CD4-positive, alpha-beta T cell treated with Interferon gamma for 1 hour (primary cell): ENCODE data around the gene MKRN2.
"Not testable (repeated sequence)": the region's sequence is repeated elsewhere in the genome, so short reads cannot be mapped to it uniquely, and the experiment has no call there.

Source experiments
- DNase-seq: peaks from one replicate; pipeline ENCODE4 v3.0.0-alpha.2; 2020

Gene MKRN2

DNA sequence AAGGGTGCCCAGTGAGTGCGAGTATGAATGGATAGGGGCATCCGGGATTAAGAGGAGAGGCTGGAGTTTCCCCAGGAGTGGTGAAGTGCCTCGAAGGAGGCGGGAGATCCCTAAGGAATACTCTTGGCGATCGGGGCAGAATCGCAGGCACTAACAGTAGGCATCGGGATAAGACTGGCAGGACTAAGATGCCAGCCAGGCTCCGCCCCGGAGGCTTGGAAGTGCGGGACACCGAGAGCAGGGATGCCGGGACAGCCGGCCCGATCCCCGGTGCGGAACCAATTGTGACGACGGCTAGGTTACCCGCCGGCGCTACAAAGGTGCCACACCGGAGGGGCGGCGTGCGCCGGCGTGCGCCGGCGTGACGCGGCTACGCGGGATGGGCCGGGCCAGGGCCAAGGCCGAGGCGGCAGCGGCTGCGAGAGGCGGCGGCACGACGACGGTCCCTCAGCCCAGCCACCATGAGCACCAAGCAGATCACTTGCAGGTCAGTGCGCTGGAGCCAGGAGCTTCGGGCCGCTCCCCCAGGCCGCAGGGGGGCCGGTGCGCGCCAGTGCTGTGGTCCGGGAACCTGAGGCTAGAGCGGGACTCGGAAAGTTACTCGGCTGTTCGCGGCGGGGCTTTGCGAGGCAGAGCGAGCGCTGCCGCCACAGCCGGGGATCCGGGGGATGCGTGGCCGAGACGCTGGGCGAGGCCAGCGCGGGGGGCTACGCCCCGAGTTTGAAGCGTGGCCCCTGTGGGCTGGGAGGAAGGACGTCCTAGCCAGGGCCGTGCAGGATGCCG lies at the start of gene MKRN2:
TSS of gene MKRN2 (plus strand) at position 398 of the 783 bp plus-strand sequence. CDS start at position 462, 64 bp downstream.
- peak; percentile 80 for DNase-seq

DNA sequence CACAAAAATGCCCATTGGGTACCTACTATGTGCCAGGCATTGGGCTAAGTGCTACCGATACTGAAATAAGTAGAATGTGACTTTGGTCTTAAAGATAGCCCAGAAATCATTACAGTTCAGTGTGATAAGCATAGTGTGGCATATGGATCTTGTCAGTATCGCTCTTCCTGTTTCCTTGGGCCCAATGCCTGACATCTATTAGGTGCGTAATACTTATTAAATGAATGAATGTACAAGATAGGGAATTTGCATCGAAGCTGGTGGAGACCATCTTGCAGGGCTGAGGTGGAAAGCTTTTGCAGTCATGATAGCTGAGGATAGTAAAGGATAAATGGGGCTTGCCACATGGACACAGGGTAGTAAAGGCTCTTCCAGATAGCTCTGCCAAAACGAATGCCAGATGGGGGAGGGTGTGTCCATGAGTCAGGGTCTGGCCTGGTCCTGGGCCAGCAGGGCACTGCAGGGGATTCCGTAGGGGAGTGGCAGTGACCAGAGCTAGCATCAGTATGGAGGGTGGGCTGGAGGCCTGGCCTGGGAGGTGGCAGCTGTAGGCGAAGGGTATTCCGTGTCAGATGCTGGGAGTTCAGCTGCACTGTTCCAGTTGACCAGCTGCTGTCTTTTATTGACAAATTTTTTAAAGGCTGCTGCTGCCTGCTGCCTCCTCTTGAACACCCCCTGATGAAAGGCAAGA lies 49.2 kb upstream of the MKRN2 start:
- no peak for DNase-seq

DNA sequence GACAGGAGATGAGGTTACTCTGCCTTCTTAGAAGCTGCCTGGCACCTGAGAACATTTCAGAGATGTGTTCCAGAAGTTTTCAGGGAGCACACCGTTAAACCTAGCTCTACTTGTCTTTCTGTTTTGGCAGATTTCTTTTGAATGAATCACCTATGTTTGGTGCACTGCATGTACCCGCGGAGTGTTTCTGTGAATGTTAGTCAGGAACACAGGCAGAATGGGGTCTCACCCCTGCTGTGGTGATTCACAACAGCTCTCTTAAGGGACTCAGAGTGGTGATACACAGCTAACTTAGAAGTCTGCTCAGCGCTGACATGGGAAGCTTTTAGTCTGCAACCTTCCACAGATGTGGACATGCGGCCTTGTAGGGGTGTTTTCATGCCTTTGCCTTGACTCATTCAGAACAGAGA lies 48.6 kb upstream of the MKRN2 start:
- no peak for DNase-seq

DNA sequence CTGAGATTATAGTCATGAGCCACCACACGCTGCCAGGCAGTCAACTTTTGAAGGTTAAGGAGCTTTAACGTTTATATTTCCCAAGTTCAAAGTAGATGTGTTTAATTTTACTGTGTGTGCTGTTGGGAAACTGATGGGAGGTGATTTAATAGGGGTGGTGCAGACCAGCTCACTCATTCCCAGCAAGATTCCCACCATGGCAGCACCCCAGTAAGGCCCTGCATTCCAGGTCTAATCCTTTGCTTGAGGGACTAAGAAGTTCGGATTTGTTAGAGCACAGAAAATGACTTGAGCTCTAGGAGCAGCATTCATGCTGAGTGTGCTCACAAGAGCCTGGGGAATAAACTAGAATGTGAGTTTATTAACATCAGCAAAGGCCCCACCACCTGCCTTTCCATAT lies 47.4 kb upstream of the MKRN2 start:
- DNase-seq: no peak

DNA sequence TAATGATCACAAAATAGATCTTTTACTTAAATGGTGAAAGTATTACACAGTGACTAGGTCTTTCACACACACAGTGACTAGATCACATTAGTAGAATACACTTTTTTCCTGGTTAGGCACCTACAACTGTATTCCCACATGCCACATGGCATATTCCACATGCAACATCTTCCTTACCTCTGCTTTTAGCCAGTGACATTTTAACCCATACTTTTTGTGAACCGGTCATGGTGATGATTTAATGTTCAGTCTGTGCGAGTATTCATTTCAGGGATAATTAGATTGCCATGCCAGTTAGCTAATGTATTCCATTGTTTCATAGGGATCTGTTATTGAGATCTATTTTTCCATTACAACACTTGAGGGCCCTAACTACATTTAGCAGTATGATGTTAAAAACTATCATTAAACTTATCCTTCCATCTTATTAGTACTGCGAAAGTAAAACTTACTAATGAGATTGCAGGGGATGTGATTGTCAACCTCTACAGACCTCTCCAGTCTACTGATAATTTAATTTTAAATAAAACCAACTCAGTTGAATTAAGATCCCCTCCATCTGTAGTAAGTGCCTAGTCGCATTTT lies 44.3 kb upstream of the MKRN2 start:
- no peak for DNase-seq

DNA sequence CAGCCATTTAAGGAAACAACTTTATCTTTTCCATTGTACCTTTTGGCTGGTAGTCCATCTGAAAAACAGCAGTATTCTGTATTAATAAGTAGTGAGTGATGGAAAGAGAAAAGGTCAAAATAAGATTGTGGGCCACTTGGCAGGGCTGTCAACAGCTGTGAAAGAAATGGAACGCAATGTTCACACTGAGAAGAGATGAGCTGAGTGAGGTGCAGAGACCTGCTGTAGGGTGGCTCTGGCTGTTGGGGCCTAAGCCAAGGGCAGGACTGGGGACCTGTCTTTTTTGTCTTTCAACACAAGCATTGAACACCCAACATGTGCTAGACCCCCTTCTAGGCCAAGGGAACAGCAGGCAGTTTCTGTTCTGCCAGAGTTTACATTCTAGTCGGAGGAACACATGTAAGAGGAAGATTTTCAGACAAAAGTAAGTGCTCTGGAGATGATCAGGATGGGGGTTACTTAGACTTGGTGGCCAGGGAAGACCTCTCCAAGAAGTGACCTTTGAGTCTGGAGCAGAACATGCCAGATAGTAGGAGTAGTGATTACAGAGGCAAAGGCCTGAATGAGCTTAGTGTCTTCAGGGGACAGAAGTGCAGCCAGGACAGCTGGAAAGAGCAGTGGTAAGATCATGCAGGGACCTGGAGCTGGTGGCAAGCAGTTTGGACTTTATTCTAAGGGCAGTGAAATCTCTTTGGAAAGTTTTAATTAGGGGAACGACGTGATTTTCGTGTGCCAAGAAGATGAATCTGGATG lies 43.0 kb upstream of the MKRN2 start:
- no peak for DNase-seq

DNA sequence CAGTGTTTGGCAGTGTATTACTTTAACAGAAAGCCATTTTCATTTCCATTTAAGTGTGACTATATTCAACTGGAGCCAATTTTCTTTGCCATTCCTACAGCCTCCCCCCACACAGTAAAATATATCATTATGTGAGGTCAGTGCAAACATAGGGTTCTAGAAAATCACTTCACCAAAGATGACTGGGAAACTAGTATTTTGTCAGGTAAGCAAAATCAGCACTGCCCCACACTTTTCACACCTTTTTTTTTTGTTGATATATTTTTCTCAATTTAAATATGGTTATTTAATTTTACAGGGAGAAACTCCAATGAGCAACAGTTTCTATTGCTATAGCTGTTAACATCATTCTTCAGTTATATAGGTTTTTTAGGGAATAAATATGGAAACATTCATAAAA lies 41.3 kb upstream of the MKRN2 start:
- DNase-seq: no peak

DNA sequence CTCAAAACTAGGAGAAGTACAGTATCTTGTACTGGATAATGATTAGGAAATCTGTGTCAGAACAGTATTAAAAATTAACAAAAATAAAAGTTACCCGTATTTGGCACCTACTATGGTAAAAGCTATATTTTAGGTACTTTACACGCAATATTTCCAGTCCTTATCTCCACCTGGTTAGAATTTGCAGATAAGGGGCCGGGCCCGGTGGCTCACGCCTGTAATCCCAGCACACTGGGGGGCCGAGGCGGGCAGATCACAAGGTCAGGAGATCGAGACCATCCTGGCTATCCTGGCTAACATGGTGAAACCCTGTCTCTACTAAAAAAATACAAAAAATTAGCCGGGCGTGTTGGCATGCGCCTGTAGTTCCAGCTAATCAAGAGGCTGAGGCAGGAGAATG lies 40.0 kb upstream of the MKRN2 start:
- DNase-seq: no peak

DNA sequence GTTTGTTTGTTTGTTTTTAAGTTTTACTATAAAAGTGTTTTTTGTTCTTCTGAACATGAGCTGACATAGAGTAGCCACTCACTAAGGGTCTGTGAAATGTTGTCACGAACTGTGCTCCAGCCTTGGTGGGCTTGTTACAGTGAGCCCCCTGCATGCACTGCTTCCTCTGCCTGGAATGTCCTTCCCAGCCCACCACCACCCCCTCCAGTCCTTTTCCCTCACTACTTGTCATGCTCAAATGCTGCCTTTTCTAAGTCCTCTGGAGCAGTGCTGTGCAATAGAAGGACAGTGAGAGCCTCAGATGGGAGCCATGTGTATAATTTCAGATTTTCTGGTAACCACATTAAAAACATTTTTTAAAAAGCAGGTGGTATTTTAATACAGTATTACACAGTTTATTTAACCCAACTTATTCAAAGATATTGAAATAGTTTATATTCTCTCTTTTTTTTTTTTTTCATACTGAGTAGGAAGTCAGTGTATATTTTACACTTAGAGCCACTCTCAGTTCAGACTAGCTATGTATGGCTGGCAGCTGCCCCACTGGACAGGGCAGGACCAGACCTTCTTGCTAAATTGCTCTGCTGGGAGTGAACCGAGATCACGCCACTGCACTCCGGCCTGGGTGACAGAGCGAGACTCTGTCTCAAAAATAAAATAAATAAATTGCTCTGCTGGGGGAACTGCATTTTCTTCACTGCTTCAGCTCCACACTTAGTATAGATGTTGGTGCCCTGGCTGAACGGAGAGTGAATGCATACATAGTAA lies 38.4 kb upstream of the MKRN2 start:
- DNase-seq: no peak

GRCh38 chr3:12521010-12521409 lies 35.9 kb upstream of the MKRN2 start:
- DNase-seq: no peak

GRCh38 chr3:12522721-12523120 lies 34.2 kb upstream of the MKRN2 start:
- no peak for DNase-seq

DNA sequence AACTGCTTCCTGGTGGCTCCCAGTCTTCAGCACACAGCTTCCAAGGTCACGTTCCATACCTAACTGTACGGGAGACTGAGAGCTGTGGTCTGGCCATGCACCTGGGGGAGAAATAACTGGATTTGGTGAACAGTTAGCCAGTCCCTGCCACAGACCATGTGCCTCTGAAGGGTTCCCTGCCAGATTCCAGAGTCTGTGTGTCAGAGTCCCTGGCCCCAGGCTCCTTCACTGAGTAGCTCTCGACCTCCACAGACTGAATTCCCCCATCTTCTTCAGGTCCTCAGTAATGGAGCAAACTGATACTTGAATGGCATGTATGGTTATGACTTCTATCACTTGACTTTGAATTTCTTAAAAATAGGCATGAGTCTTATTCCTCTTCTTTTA lies 29.1 kb upstream of the MKRN2 start:
- no peak for DNase-seq

GRCh38 chr3:12532182-12532581 lies 24.7 kb upstream of the MKRN2 start:
- DNase-seq: no peak

DNA sequence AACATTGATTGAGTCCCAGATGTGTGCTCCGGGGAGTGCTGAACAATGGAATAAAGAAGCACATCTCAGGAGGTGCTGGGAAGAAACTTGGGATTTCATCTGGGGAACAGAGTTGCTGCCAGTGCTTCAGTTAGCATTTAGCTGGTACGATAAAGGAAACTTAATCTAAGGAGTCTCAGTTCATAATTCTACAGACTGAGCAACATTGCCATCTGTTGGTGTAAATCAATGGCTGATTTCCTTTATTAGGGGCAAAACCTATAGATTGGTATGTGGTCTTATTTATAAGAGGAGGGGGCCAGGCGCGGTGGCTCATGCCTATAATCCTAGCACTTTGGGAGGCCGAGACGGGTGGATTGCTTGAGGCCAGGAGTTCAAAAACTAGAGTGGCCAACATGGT lies 20.5 kb upstream of the MKRN2 start:
- no peak for DNase-seq

DNA sequence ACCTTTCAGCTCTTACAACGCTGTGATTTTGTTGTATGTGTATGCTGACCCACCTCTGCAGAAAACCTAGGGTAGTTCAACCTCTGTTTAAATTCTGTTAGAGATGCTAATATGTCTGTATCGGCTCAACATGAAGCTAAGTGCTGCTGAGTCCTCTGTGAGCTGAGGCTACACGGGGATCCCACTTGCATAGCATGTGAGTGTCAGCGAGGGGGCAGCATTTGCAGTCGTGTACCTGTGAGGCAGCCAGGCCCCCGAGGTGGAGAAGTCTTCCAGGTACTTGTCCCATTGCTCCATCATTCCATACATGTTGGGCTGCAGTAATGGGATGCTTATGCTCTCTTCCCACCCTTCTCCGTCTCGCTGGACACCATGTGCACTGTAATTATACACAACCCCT lies 15.3 kb upstream of the MKRN2 start:
- no peak for DNase-seq

GRCh38 chr3:12543497-12543896 lies 13.4 kb upstream of the MKRN2 start:
- not testable (repeated sequence) for DNase-seq

DNA sequence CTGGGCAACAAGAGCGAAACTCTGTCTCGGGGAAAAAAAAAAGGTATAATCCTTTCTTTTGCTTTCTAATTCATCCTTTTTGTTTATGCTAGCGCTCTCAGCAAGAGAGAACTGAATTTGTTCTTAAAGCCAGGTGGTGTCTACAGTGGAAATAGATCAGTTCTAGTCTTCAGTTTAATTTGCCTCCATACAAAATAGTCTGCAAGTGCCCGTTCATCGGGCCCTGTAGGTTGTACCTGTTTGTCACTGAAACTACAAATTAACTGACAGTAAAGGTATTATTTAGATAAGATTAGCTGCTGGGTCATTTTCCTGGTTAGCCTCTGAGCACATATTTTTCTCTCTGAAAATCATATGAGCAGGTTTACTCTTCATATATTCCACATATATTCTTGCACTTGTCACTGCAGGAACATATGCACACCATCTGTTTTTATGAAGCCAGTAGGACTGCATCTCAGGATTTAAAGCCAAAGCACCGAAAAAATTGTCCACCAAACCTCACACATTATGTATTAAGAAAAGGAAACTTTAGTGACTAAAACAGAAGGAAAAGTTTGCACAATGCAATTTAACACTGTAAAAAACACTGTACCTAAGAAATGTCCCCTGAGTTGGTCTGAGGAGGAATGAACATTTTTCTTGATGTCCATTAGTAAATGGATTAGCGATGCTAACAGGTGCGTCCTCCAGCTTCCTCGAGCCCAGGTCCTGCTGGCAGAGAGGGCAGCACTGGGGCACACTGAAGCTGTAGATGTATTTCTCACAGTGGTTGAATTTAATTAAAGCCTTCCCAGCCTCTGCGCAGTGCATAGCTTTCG lies 12.0 kb upstream of the MKRN2 start:
- no peak for DNase-seq

GRCh38 chr3:12545473-12545791 lies 11.5 kb upstream of the MKRN2 start, which contains the start of gene MKRN2OS:
Gene MKRN2OS (minus strand): TSS chr3:12545499. CDS start chr3:12545464, 35 bp downstream.
- no peak for DNase-seq

DNA sequence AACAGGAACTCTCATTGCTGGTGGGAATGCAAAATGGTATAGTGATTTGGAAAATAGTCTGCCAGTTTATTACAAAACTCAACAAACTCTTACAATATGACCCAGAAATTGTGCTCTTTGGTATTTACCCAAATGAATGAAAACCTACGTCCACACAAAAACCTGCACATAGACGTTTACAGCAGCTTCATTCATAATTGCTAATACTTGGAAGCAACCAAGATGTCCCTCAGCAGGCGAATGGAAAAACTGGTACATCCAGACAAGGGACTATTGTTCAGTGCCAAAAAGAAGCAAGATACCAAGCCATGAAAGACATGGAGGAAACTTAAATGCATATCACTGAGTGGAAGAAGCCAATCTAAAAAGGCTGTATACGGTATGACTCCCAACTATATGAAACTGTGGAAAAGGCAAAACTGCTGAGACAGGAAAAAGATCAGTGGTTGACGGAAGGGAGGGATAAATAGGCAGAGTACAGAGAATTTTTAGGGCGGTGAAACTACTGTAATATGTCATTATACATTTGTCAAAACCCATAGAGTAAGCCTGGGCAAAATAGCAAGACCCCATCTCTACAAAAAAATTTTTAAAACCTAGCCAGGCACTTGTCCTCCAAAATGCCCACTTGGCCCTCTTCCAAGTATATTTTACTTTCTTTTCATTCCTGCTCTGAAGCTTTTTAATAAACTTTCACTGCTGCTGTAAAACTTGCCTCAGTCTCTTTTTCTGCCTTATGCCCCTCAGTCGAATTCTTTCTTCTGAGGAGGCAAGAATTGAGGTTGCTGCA lies 6.7 kb upstream of the MKRN2 start:
- no peak for DNase-seq

DNA sequence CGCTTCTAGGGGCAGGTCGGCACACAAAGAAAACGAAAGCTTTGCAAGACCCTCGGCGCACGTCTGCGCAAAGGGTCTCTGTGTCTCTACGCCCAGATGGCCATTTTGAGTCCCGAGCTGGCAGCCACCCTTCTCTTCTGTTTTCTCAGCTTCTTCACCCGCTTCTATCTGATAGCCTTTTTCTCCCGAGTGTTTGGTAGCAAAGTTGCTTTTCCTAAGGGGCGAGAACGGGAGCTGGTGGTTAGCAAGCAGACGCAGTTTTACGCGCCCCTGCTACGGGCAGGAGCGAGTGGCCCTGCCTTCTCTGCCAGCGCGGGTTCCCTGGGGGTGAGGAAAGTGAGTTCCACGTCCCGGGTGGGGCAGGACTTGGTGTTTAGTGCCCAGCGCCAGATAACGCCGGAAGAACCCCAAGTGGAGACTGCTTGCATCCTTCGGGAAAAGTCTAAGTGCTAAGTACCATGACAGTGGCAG lies 2.9 kb upstream of the MKRN2 start:
- no peak for DNase-seq

DNA sequence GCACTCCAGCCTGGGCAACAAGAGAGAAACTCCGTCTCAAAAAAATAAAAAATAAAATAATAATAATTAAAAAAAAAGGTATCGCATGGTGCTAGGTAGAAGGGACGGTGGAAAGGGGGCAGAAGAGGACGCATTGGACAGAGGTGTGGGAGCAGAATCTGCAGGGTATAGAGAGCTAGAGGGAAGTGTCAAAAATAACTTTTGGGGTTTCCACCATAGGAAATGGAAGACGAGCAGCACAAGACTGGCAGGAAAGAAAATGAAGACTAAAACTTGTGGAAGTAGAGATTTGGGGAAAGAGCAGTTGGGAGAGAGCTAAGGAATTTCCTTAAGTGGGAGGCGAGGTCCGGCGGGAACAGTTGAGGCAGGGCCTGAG lies 585 bp upstream of the MKRN2 start:
- DNase-seq: no peak
